ENCODE measurements around the gene FGF18.

The FGF18 gene

GRCh38 chr5:171455522-171455921 is 36.1 kb downstream of the FGF18 start:
- no peaks in the 10 kb centered on the region for H3F3A ChIP-seq (ENCODE audit: insufficient read depth, low read length)
- H3K9me2 ChIP-seq (ENCODE audit: low read depth, low read length) = no peaks in the 10 kb centered on the region
- no peak overlapping the region for H3K4me3 ChIP-seq (ENCODE audit: low read depth, low read length, poor library complexity, severe bottlenecking)
- H3K9me3 ChIP-seq (ENCODE audit: low read length) = no peaks in the 10 kb centered on the region
- no peak for TF ChIP-seq CTCF (IDR thresholded peaks at IDR 0.05; ENCODE audit: low read length)
- TF ChIP-seq EZH2 (IDR thresholded peaks at IDR 0.05; ENCODE audit: borderline replicate concordance, low read length) = no peak
- no peaks in the 10 kb centered on the region for H3K36me3 ChIP-seq (ENCODE audit: insufficient read depth, low read length)
- no peaks in the 10 kb centered on the region for H3K4me1 ChIP-seq (ENCODE audit: insufficient read depth, low read length, severe bottlenecking)
- H2AFZ ChIP-seq (ENCODE audit: low read length) = no peak overlapping the region
- no peak overlapping the region for H3K27ac ChIP-seq (ENCODE audit: low read depth, low read length, poor library complexity, severe bottlenecking)
- H3K9ac ChIP-seq (ENCODE audit: low read length) = no peak overlapping the region
- H3K27me3 ChIP-seq (ENCODE audit: insufficient read depth, low read length) = no peaks in the 10 kb centered on the region; the same call in 1 of the 2 replicates
- no peaks in the 10 kb centered on the region for H4K20me1 ChIP-seq (ENCODE audit: insufficient read depth, low read length)
- no peak overlapping the region for H3K4me2 ChIP-seq (ENCODE audit: low read length)
- no peaks in the 10 kb centered on the region for H3K79me2 ChIP-seq (ENCODE audit: insufficient read depth, low read length)

- no peak overlapping the region for H3K9ac ChIP-seq (ENCODE audit: low read length)
- no peaks in the 10 kb centered on the region for H3K9me2 ChIP-seq (ENCODE audit: low read depth, low read length)
- H3K4me2 ChIP-seq (ENCODE audit: low read length) = no peak overlapping the region
- H3K4me3 ChIP-seq (ENCODE audit: low read depth, low read length, poor library complexity, severe bottlenecking) = no peak overlapping the region
- no peak overlapping the region for H2AFZ ChIP-seq (ENCODE audit: low read length)
- no peaks in the 10 kb centered on the region for H3K36me3 ChIP-seq (ENCODE audit: insufficient read depth, low read length)
- no peaks in the 10 kb centered on the region for H4K20me1 ChIP-seq (ENCODE audit: insufficient read depth, low read length)
- H3K79me2 ChIP-seq (ENCODE audit: insufficient read depth, low read length) = no peaks in the 10 kb centered on the region
- H3K4me1 ChIP-seq (ENCODE audit: insufficient read depth, low read length, severe bottlenecking) = no peaks in the 10 kb centered on the region
- TF ChIP-seq EZH2 (IDR thresholded peaks at IDR 0.05; ENCODE audit: borderline replicate concordance, low read length) (no peak), CTCF (IDR thresholded peaks at IDR 0.05; ENCODE audit: low read length) (no peak)
- H3K27ac ChIP-seq (ENCODE audit: low read depth, low read length, poor library complexity, severe bottlenecking) = no peak overlapping the region
- no peaks in the 10 kb centered on the region for H3K9me3 ChIP-seq (ENCODE audit: low read length)
- H3K27me3 ChIP-seq (ENCODE audit: insufficient read depth, low read length) = no peaks in the 10 kb centered on the region; the same call in 1 of the 2 replicates
- H3F3A ChIP-seq (ENCODE audit: insufficient read depth, low read length) = no peaks in the 10 kb centered on the region
Measured at GRCh38 chr5:171457208-171457981, 37.9 kb downstream of the FGF18 start.

- Histone ChIP-seq H3K27me3 (ENCODE audit: insufficient read depth, low read length) (peaks cover 8% of the 10 kb centered on the region; the same call in 1 of the 2 replicates), H3K4me3 (ENCODE audit: low read depth, low read length, poor library complexity, severe bottlenecking) (no peak overlapping the region), H3K4me2 (ENCODE audit: low read length) (no peak overlapping the region), H3K79me2 (ENCODE audit: insufficient read depth, low read length) (no peaks in the 10 kb centered on the region), H3K9me2 (ENCODE audit: low read depth, low read length) (no peaks in the 10 kb centered on the region), H3K27ac (ENCODE audit: low read depth, low read length, poor library complexity, severe bottlenecking) (no peak overlapping the region), H3F3A (ENCODE audit: insufficient read depth, low read length) (no peaks in the 10 kb centered on the region), H3K9ac (ENCODE audit: low read length) (no peak overlapping the region), H3K36me3 (ENCODE audit: insufficient read depth, low read length) (no peaks in the 10 kb centered on the region), H3K9me3 (ENCODE audit: low read length) (no peaks in the 10 kb centered on the region), H3K4me1 (ENCODE audit: insufficient read depth, low read length, severe bottlenecking) (no peaks in the 10 kb centered on the region), H2AFZ (ENCODE audit: low read length) (no peak overlapping the region), H4K20me1 (ENCODE audit: insufficient read depth, low read length) (no peaks in the 10 kb centered on the region)
- no peak for TF ChIP-seq EZH2 (IDR thresholded peaks at IDR 0.05; ENCODE audit: borderline replicate concordance, low read length)
- TF ChIP-seq CTCF (IDR thresholded peaks at IDR 0.05; ENCODE audit: low read length) = no peak
Measured at GRCh38 chr5:171459839-171460238, 40.4 kb downstream of the FGF18 start.

Data from OCI-LY1 (cell line).